Ovary (tissue), 9 donors: ENCODE results near the gene FIGNL2. TPM values are rescaled to one million over a fixed set of nuclear protein-coding genes. Genes with fewer than 3 reads are reported as not detected.

Source experiments
- DNase-seq, 5 donors: peaks; one replicate each; pipeline ENCODE4 v3.0.0-alpha.2; 2019 to 2020
- H3K27ac ChIP-seq, 2 donors: fragments of 200-600 bp; one replicate each; pipeline versions ENCODE4 v1.5.1 to v1.8.0; 2019 to 2022
- H3K27me3 ChIP-seq: fragments of 200-600 bp; one replicate; pipeline ENCODE4 v1.8.0; 2022
- H3K36me3 ChIP-seq: fragments of 200-600 bp; sonication (generic); one replicate; pipeline ENCODE4 v1.5.1; 2019
- H3K4me1 ChIP-seq: one replicate; pipeline ENCODE4 v1.8.1; 2013; ENCODE audit warnings: mild to moderate bottlenecking, moderate library complexity; ENCODE audit not compliant: insufficient read depth
- H3K4me3 ChIP-seq: fragments of 200-600 bp; sonication (generic); one replicate; pipeline ENCODE4 v1.5.1; 2017
- H3K9me3 ChIP-seq, 2 donors: fragments of 200-600 bp in 1 of 2; sonication (generic) in 1 of 2; one replicate each; pipeline versions ENCODE4 v1.5.1 to v1.8.1; 2013 to 2019; ENCODE audit warnings: mild to moderate bottlenecking in 1 of 2, moderate library complexity in 1 of 2
- EP300 ChIP-seq: sonication (generic); formaldehyde crosslinking; IDR thresholded peaks from one replicate; pipeline ENCODE4 v1.6.1; 2017; ENCODE audit warnings: antibody characterized with exemption
- POLR2A ChIP-seq: fragments of 450-650 bp; IDR thresholded peaks from one replicate; pipeline ENCODE4 v1.6.1; 2017; ENCODE audit warnings: antibody characterized with exemption, mild to moderate bottlenecking, moderate library complexity
- WGBS, 3 donors: extraction: QIAGEN DNeasy Blood & Tissue Kit in 1 of 3; methylation state at CpG; one replicate each; pipeline versions ENCODE4 v1.1.5 to v1.1.7; 2013 to 2017; 5-methylcytosine and 5-hydroxymethylcytosine counted together
- intact Hi-C, 4 donors: fragments of 100-400 bp; cut with DNase I; formaldehyde crosslinking; loops; one replicate each; pipeline versions ENCODE4 v1.11.0 to v1.15.1; 2022 to 2023
- polyA plus RNA-seq, 2 donors: library from polyadenylated mRNA; stranded (reverse); fragments of 200-250 nt in 1 of 2; fragments of 350-450 nt in 1 of 2; fragmentation: Illumina TruSeq in 1 of 2; extraction: RNeasy Lipid Tissue Mini Kit (QIAGEN cat#74804) in 1 of 2; gene quantifications; one replicate each; pipeline ENCODE4 v1.2.3, GENCODE V29; 2013 to 2014
- total RNA-seq, 7 donors: library from RNA; depleted of rRNA in 2 of 7; stranded (reverse); fragments of >200 nt in 2 of 7; fragmentation: NEBNext Ultra II Directional in 3 of 7; extraction: Animal tissue kit (Norgen Biotek cat#: 25700) in 3 of 7; gene quantifications; one replicate each; pipeline versions ENCODE4 v1.1.0 to v1.2.4, GENCODE V29; 2016 to 2023
- TF ChIP-seq, protein P1 (sequence below), 3 donors: fragments of 450-650 bp in 2 of 3; fragments of 200-600 bp in 1 of 3; IDR thresholded peaks; one replicate each; pipeline versions ENCODE4 v1.5.1 to v1.8.0; 2016 to 2022; ENCODE audit warnings: antibody characterized with exemption in 3 of 3, mild to moderate bottlenecking in 1 of 3
- donor health status: DM: no; HTN: no; CAD: no; lungs with moderate emphysema.
- donor health status: DM: no; HTN: no; CAD: no.
- donor health status: Bipolar disorder and iron deficiency.
- donor health status: DM: yes; HTN: yes; CAD: no.
- donor health status: DM: no; HTN: no; CAD: no.
- donor health status: DM: yes; HTN: yes; CAD: no.

The FIGNL2 gene
- total and polyA plus RNA-seq, 9 donors = 0.11 to 0.50 (median 0.22) TPM

DNA sequence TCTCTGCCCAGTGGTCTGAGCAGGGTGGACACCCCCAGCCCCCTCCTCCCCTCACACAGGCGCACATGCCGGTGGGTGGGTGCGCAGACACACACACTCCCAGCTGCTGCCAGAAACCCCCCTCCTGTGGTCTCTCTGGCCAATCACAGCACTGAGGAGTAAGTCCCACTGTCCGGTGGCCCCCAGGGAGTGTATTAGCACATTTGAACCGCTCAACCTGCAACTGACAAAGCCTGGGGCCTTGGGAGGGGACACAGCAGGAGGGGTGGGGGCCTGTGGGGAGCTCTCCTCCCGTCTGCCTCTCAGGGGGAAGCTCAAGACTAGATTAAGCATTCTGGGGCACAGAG is 11.7 kb downstream of the FIGNL2 start:
- Histone ChIP-seq H3K27me3 (no peaks in the 10 kb centered on the region), H3K36me3 (no peaks in the 10 kb centered on the region), H3K9me3 (no peaks in the 10 kb centered on the region), H3K4me1 (no peaks in the 10 kb centered on the region), H3K4me3 (no peak overlapping the region), H3K27ac (no peak overlapping the region)
- no peak for DNase-seq
- WGBS, 3 donors = 54 to 76% (median 56%) methylated on average over 6 of the region's 6 CpGs
- intact Hi-C loops = no loop called here
- TF ChIP-seq, protein P1, sequence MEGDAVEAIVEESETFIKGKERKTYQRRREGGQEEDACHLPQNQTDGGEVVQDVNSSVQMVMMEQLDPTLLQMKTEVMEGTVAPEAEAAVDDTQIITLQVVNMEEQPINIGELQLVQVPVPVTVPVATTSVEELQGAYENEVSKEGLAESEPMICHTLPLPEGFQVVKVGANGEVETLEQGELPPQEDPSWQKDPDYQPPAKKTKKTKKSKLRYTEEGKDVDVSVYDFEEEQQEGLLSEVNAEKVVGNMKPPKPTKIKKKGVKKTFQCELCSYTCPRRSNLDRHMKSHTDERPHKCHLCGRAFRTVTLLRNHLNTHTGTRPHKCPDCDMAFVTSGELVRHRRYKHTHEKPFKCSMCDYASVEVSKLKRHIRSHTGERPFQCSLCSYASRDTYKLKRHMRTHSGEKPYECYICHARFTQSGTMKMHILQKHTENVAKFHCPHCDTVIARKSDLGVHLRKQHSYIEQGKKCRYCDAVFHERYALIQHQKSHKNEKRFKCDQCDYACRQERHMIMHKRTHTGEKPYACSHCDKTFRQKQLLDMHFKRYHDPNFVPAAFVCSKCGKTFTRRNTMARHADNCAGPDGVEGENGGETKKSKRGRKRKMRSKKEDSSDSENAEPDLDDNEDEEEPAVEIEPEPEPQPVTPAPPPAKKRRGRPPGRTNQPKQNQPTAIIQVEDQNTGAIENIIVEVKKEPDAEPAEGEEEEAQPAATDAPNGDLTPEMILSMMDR (IDR thresholded peaks at IDR 0.05) = no peak
- TF ChIP-seq EP300 = no peak
- TF ChIP-seq POLR2A = no peak

DNA sequence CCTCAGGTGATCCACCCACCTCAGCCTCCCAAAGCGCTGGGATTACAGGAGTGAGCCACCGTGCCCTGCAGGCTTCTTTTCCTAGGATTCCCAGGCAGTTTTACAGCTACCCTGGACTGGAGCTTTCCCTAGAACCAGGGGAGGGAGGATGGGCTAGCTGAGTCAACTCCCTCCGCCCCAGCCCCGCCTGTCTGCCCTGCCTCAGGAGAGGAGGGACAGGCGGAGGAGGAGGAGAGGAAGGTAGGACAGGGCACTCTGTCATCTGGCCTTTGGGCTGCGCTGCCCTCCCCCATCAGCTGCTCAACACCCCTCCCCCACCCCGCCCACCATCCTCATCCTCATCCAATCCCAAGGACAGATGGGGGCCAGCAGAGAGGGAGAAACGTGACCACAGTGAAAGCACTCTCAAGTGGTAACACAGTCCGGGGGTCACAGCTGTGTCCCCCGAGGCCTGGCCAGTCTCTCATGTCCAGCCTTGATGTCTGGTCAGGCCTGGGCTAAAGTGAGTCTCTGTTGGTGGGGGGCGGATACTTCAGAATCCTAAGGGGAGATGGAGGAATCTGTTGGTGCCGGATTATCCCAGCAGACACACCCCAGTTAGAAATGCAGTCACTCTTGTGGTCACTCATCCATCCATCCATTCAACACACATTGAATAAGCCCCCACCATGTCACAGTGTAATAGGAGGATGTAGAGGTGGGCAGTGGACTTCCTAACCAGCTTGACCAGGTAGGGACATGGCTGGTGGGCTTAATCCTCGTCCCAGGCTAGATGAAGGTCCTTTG is 12.3 kb downstream of the FIGNL2 start:
- intact Hi-C loops = no loop called here
- TF ChIP-seq POLR2A = no peak
- TF ChIP-seq, protein P1 (IDR thresholded peaks at IDR 0.05) = no peak
- TF ChIP-seq EP300 = no peak
- no peak for DNase-seq
- WGBS, 3 donors = 50 to 61% (median 56%) methylated on average over 13 of the region's 13 CpGs
- Histone ChIP-seq H3K36me3 (no peaks in the 10 kb centered on the region), H3K27ac (no peak overlapping the region), H3K9me3 (no peaks in the 10 kb centered on the region), H3K27me3 (no peaks in the 10 kb centered on the region), H3K4me3 (no peak overlapping the region), H3K4me1 (no peaks in the 10 kb centered on the region)

DNA sequence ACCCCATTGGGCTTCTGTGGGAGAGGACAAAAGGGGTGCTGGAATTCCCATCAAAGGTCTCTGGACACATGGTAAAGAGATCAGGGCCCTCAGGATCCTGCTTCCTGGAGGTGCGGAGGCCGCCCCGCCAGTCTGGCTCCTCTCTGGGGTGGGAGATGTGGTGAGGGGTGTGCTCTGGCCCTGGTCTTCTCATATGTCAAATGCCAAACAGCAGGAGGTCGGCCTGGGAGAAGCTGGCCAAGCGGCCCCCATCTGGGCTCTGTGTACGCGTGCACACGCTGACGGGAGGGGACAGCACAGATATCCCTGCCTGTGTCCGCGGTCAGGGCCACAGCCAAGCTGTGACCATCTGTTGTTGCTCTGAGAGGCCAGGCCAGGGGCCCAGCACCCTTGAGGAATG is 14.1 kb downstream of the FIGNL2 start:
- Histone ChIP-seq H3K4me3 (no peak overlapping the region), H3K9me3 (no peaks in the 10 kb centered on the region), H3K4me1 (no peaks in the 10 kb centered on the region), H3K27me3 (no peaks in the 10 kb centered on the region), H3K27ac (no peak overlapping the region), H3K36me3 (no peaks in the 10 kb centered on the region)
- TF ChIP-seq POLR2A (no peak), EP300 (no peak)
- TF ChIP-seq, protein P1 (IDR thresholded peaks at IDR 0.05) = no peak
- intact Hi-C loops = no loop called here
- DNase-seq = no peak
- 44 to 78% (median 47%) methylated on average over 10 to 11 of the region's 11 CpGs for WGBS, 3 donors

DNA sequence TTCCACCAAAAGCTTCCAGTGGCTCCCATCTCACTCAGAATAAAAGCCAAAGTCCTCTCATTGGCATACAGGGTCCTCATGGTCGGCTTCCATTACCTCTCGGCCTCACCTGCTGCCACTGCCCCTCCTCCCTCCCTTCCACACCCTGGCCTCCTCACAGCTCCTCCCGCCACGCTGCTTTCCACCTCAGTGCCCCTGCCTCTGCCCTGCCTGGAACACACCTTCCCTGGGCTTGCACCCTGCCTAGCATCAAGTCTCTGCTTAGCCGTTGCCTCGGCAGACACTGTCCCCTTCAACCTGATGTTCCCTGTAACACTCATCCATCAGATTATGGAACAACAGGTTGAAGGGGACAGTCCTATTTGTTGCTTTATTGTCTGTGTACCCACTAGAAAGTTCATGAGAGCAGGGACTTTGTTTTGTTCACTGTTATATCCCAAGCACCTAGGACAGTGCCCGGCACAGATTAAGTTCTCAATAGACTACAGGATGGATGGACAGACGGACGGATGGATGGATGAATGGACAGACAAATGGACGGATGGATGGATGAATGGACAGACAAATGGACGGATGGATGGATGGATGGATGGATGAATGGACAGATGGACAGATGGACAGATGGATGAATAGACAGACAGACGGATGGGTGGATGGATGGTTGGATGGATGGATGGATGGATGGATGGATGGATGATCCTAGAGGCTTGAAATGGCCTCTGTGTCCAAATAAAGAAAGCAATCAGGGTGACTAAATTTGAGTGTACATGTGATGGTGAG is 14.9 kb downstream of the FIGNL2 start:
- Histone ChIP-seq H3K36me3 (no peaks in the 10 kb centered on the region), H3K4me1 (no peaks in the 10 kb centered on the region), H3K27me3 (no peaks in the 10 kb centered on the region), H3K9me3 (no peaks in the 10 kb centered on the region), H3K4me3 (no peak overlapping the region), H3K27ac (no peak overlapping the region)
- no peak for DNase-seq
- 66 to 72% (median 66%) methylated on average over 12 of the region's 12 CpGs for WGBS, 3 donors
- TF ChIP-seq EP300 = no peak
- no peak for TF ChIP-seq POLR2A
- TF ChIP-seq, protein P1 (IDR thresholded peaks at IDR 0.05) = no peak
- intact Hi-C loops = no loop called here
